Calu3 (cell line): ENCODE results near the gene SERINC3. TPM values are rescaled to one million over a fixed set of nuclear protein-coding genes. Genes with fewer than 3 reads are reported as not detected.

Experiments
- BruUV-seq: library from RNA; stranded (reverse); fragments of 400-500 nt; replicated peaks from 2 replicates; lab custom pipeline; 2021; lab: Mats Ljungman, UMichigan
- CTCF ChIA-PET: fragments of 300-600 bp; sonication (Branson Sonifier 250); formaldehyde crosslinking; loops from one replicate; lab custom pipeline; 2022; ENCODE audit warnings: antibody characterized with exemption; lab: Charles Lee
- DNase-seq: peaks from one replicate; pipeline ENCODE4 v3.0.0; 2022
- H3K27ac Mint-ChIP-seq: one replicate; pipeline ENCODE4 v1.8.0; 2022; ENCODE audit warnings: mixed read lengths; ENCODE audit not compliant: unreplicated experiment
- H3K27me3 Mint-ChIP-seq: one replicate; pipeline ENCODE4 v1.8.0; 2022; ENCODE audit warnings: mixed read lengths; ENCODE audit not compliant: unreplicated experiment
- H3K36me3 Mint-ChIP-seq: one replicate; pipeline ENCODE4 v1.8.0; 2022; ENCODE audit warnings: mild to moderate bottlenecking, moderate library complexity, mixed read lengths; ENCODE audit not compliant: insufficient read depth, unreplicated experiment
- H3K4me1 Mint-ChIP-seq: one replicate; pipeline ENCODE4 v1.8.0; 2022; ENCODE audit warnings: mild to moderate bottlenecking, low read depth, mixed read lengths; ENCODE audit not compliant: unreplicated experiment
- H3K4me3 Mint-ChIP-seq: one replicate; pipeline ENCODE4 v1.8.0; 2022; ENCODE audit warnings: mild to moderate bottlenecking, low read depth, moderate library complexity, mixed read lengths; ENCODE audit not compliant: unreplicated experiment
- H3K9me3 Mint-ChIP-seq: one replicate; pipeline ENCODE4 v1.8.0; 2022; ENCODE audit warnings: low read depth, mixed read lengths; ENCODE audit not compliant: unreplicated experiment
- CTCF ChIP-seq: fragments of 200-600 bp; IDR thresholded peaks from one replicate; pipeline ENCODE4 v1.8.0; 2022; ENCODE audit warnings: antibody characterized with exemption; ENCODE audit not compliant: unreplicated experiment
- intact Hi-C: fragments of 100-400 bp; cut with micrococcal nuclease; formaldehyde crosslinking; loops from one replicate; pipeline ENCODE4 v1.10.0; 2022; ENCODE audit not compliant: unreplicated experiment
- total RNA-seq: library from RNA; stranded (reverse); gene quantifications from 2 replicates; pipeline ENCODE4 v1.2.3, GENCODE V29; 2022

Gene SERINC3
- total RNA-seq, 1 experiment from 2014 or later, result 173 TPM

GRCh38 chr20:44460795-44461141, 61.1 kb downstream of the SERINC3 start:
- peak; percentile 40 for DNase-seq
- H3K4me1 Mint-ChIP-seq, result peaks cover 23% of the 10 kb centered on the region
- CTCF ChIA-PET, result interaction anchor here (1.1 to 1.7 kb wide), 5 partner anchors 10 to 247 kb away, joined by 3 to 11 read pairs (median 5); no protein-coding TSS in a partner anchor
- no peaks in the 10 kb centered on the region for H3K9me3 Mint-ChIP-seq
- H3K27me3 Mint-ChIP-seq, result no peaks in the 10 kb centered on the region
- H3K27ac Mint-ChIP-seq, result no peak overlapping the region
- no TSS peak for BruUV-seq
- intact Hi-C loops, result loop anchor here (1.0 to 2.0 kb wide), 3 partner anchors 72 to 246 kb away; no protein-coding TSS in a partner anchor
- TF ChIP-seq CTCF, result peak; percentile 67
- no peak overlapping the region for H3K4me3 Mint-ChIP-seq
- H3K36me3 Mint-ChIP-seq, result no peaks in the 10 kb centered on the region

- BruUV-seq, result no TSS peak
- TF ChIP-seq CTCF, result no peak
- H3K4me1 Mint-ChIP-seq, result peaks cover 16% of the 10 kb centered on the region
- no peak overlapping the region for H3K27ac Mint-ChIP-seq
- intact Hi-C loops, result no loop called here
- DNase-seq, result no peak
- no peaks in the 10 kb centered on the region for H3K36me3 Mint-ChIP-seq
- no peaks in the 10 kb centered on the region for H3K27me3 Mint-ChIP-seq
- CTCF ChIA-PET, result interaction anchor here (1.5 kb wide), 1 partner anchor 242 kb away, joined by 5 read pairs; no protein-coding TSS in a partner anchor
- H3K9me3 Mint-ChIP-seq, result no peaks in the 10 kb centered on the region
- no peak overlapping the region for H3K4me3 Mint-ChIP-seq
These were observed 62.6 kb downstream of the SERINC3 start for GRCh38 chr20:44459271-44459670.

GRCh38 chr20:44457016-44457415, 64.9 kb downstream of the SERINC3 start:
- intact Hi-C loops, result no loop called here
- no peak overlapping the region for H3K4me3 Mint-ChIP-seq
- DNase-seq, result no peak
- CTCF ChIA-PET, result interaction anchor here (0.6 kb wide), 1 partner anchor 50 kb away, joined by 6 read pairs; no protein-coding TSS in a partner anchor
- no peak for TF ChIP-seq CTCF
- no TSS peak for BruUV-seq
- H3K36me3 Mint-ChIP-seq, result no peaks in the 10 kb centered on the region
- no peaks in the 10 kb centered on the region for H3K27me3 Mint-ChIP-seq
- peaks cover 14% of the 10 kb centered on the region for H3K4me1 Mint-ChIP-seq
- no peak overlapping the region for H3K27ac Mint-ChIP-seq
- H3K9me3 Mint-ChIP-seq, result no peaks in the 10 kb centered on the region

GRCh38 chr20:44456611-44457010, 65.3 kb downstream of the SERINC3 start:
- intact Hi-C loops, result no loop called here
- H3K36me3 Mint-ChIP-seq, result no peaks in the 10 kb centered on the region
- no TSS peak for BruUV-seq

More at GRCh38 chr20:44456611-44457010, 65.3 kb downstream of the SERINC3 start:
- peaks cover 10% of the 10 kb centered on the region for H3K4me1 Mint-ChIP-seq
- H3K4me3 Mint-ChIP-seq, result no peak overlapping the region
- no peaks in the 10 kb centered on the region for H3K9me3 Mint-ChIP-seq
- CTCF ChIA-PET, result no interaction called here
- H3K27me3 Mint-ChIP-seq, result peaks cover 1% of the 10 kb centered on the region
- TF ChIP-seq CTCF, result no peak
- no peak for DNase-seq
- H3K27ac Mint-ChIP-seq, result no peak overlapping the region
